K562 (cell line): Measurements from ENCODE around the gene UBXN10. TPM values are rescaled to one million over a fixed set of nuclear protein-coding genes. Genes with fewer than 3 reads are reported as not detected.

ENCODE experiments used
- CBFA2T3 ChIP-seq: fragments of 450-650 bp; IDR thresholded peaks from 2 replicates; pipeline ENCODE4 v1.6.1; 2017
- CXXC5 ChIP-seq: fragments of 250-450 bp; sonication (Bioruptor Pico); IDR thresholded peaks from 2 replicates; pipeline ENCODE4 v1.8.0; 2022; ENCODE audit warnings: inconsistent platforms, mild to moderate bottlenecking, moderate library complexity
- DDX20 ChIP-seq: fragments of 450-650 bp; IDR thresholded peaks from 2 replicates; pipeline ENCODE4 v1.6.1; 2016; ENCODE audit warnings: missing genetic modification characterization, low read depth, mild to moderate bottlenecking, missing compliant biosample characterization, moderate library complexity
- EWSR1 ChIP-seq: fragments of 450-650 bp; IDR thresholded peaks from 2 replicates; pipeline ENCODE4 v1.6.1; 2018; ENCODE audit warnings: borderline replicate concordance, mild to moderate bottlenecking, low read depth, moderate library complexity; ENCODE audit not compliant: partially characterized antibody
- GABPB1 ChIP-seq: sonication (generic); formaldehyde crosslinking; IDR thresholded peaks from 2 replicates; pipeline ENCODE4 v1.8.0; 2022; ENCODE audit warnings: mild to moderate bottlenecking, missing genetic modification reagents
- HCFC1 ChIP-seq: IDR thresholded peaks from 2 replicates; pipeline ENCODE4 v1.6.1; 2012; ENCODE audit warnings: low read depth, low read length, improper control_type of control experiment
- HDAC1 ChIP-seq, 2 experiments: fragments of 450-650 bp; IDR thresholded peaks; 2 replicates each; pipeline ENCODE4 v1.6.1; 2016 to 2017; ENCODE audit warnings: inconsistent platforms in 1 of 2, mild to moderate bottlenecking in 1 of 2, moderate library complexity in 1 of 2
- KHSRP ChIP-seq: fragments of 450-650 bp; IDR thresholded peaks from 2 replicates; pipeline ENCODE4 v1.6.1; 2017
- LEF1 ChIP-seq: fragments of 450-650 bp; IDR thresholded peaks from 2 replicates; pipeline ENCODE4 v1.6.1; 2016; ENCODE audit warnings: mild to moderate bottlenecking
- MCM2 ChIP-seq: fragments of 450-650 bp; IDR thresholded peaks from 2 replicates; pipeline ENCODE4 v1.6.1; 2017; ENCODE audit warnings: low read depth, mild to moderate bottlenecking
- MTA2 ChIP-seq: fragments of 450-650 bp; IDR thresholded peaks from 2 replicates; pipeline ENCODE4 v1.6.1; 2016; ENCODE audit warnings: low read depth
- NFATC3 ChIP-seq: fragments of 450-650 bp; IDR thresholded peaks from 2 replicates; pipeline ENCODE4 v1.6.1; 2017; ENCODE audit warnings: mild to moderate bottlenecking
- NFYB ChIP-seq: IDR thresholded peaks from 2 replicates; pipeline ENCODE4 v1.6.1; 2011; ENCODE audit warnings: mild to moderate bottlenecking, moderate library complexity; ENCODE audit not compliant: insufficient read length; ENCODE audit errors: extremely low read depth
- NR2F6 ChIP-seq: fragments of 450-650 bp; formaldehyde crosslinking; IDR thresholded peaks from 2 replicates; pipeline ENCODE4 v1.4.0; 2020; ENCODE audit warnings: mild to moderate bottlenecking
- NR3C1 ChIP-seq: sonication (generic); formaldehyde crosslinking; IDR thresholded peaks from 2 replicates; pipeline ENCODE4 v1.8.1; 2022; ENCODE audit warnings: missing genetic modification reagents
- POLR2B ChIP-seq: fragments of 450-650 bp; IDR thresholded peaks from 2 replicates; pipeline ENCODE4 v1.6.1; 2018; ENCODE audit warnings: low read depth; ENCODE audit not compliant: partially characterized antibody
- POLR3G ChIP-seq: IDR thresholded peaks from 2 replicates; pipeline ENCODE4 v1.6.1; 2011; ENCODE audit not compliant: insufficient read length, insufficient replicate concordance; ENCODE audit errors: extremely low read depth
- SLC30A9 ChIP-seq: fragments of 250-450 bp; sonication (Bioruptor Pico); IDR thresholded peaks from 2 replicates; pipeline ENCODE4 v1.8.0; 2022; ENCODE audit warnings: mild to moderate bottlenecking, moderate library complexity
- TFAM ChIP-seq: fragments of 250-450 bp; sonication (Bioruptor Pico); conservative IDR thresholded peaks from 2 replicates; pipeline ENCODE4 v1.5.0; 2021; ENCODE audit warnings: mild to moderate bottlenecking, moderate library complexity
- TOE1 ChIP-seq, 2 experiments: fragments of 450-650 bp in 1 of 2; sonication (generic) in 1 of 2; formaldehyde crosslinking in 1 of 2; IDR thresholded peaks; 2 replicates each; pipeline versions ENCODE4 v1.7.1 to v1.8.0; 2016 to 2022; ENCODE audit warnings: borderline replicate concordance in 2 of 2, mild to moderate bottlenecking in 2 of 2, antibody characterized with exemption in 1 of 2, inconsistent platforms in 1 of 2, low read depth in 1 of 2, missing genetic modification reagents in 1 of 2, moderate library complexity in 1 of 2
- ZEB2 ChIP-seq: fragments of 450-650 bp; IDR thresholded peaks from 2 replicates; pipeline ENCODE4 v1.6.1; 2016
- ZFPM2 ChIP-seq: fragments of 250-450 bp; sonication (Bioruptor Pico); IDR thresholded peaks from 2 replicates; pipeline ENCODE4 v1.5.1; 2022; ENCODE audit warnings: mild to moderate bottlenecking
- ZNF584 ChIP-seq: fragments of 200-800 bp; sonication (Bioruptor generic); IDR thresholded peaks from 2 replicates; pipeline ENCODE4 v1.6.1; 2016; ENCODE audit warnings: low read depth, mild to moderate bottlenecking, missing genetic modification characterization, missing compliant biosample characterization
- ZNF589 ChIP-seq: fragments of 200-800 bp; sonication (Bioruptor generic); IDR thresholded peaks from 2 replicates; pipeline ENCODE4 v1.6.1; 2016; ENCODE audit warnings: low read depth, missing genetic modification characterization, missing compliant biosample characterization
- ZNF668 ChIP-seq: fragments of 250-450 bp; sonication (Bioruptor Pico); IDR thresholded peaks from 2 replicates; pipeline ENCODE4 v1.8.0; 2022; ENCODE audit warnings: mild to moderate bottlenecking, inconsistent platforms
- ZNF766 ChIP-seq: fragments of 200-800 bp; sonication (Bioruptor generic); conservative IDR thresholded peaks from 2 replicates; pipeline ENCODE4 v1.6.1; 2016; ENCODE audit warnings: missing genetic modification characterization, missing compliant biosample characterization
- ZNF780A ChIP-seq: fragments of 250-450 bp; sonication (Bioruptor Pico); IDR thresholded peaks from 2 replicates; pipeline ENCODE4 v1.5.0; 2021; ENCODE audit warnings: mild to moderate bottlenecking
- polyA plus RNA-seq, 8 experiments: library from polyadenylated mRNA; depleted of rRNA in 4 of 8; stranded (reverse) in 5 of 8; unstranded in 3 of 8; fragments of >200 nt; fragmentation: Nextera tagmentation in 2 of 8; fragmentation: Illumina TruSeq in 1 of 8; extraction: Ambion mirVana in 2 of 8; extraction: Trizol in 1 of 8; gene quantifications; 2 replicates each; pipeline versions ENCODE4 v1.2.1 to v1.2.3, GENCODE V29; 2011 to 2014; ENCODE audit warnings: inconsistent platforms in 1 of 8, missing spikeins in 1 of 8
- total RNA-seq, 7 experiments: library from RNA; depleted of rRNA in 6 of 7; stranded (reverse); fragments of >200 nt in 6 of 7; fragmentation: Illumina TruSeq in 2 of 7; extraction: Trizol in 2 of 7; gene quantifications; 2 replicates each; pipeline versions ENCODE4 v1.2.1 to v1.2.3, GENCODE V29; 2011 to 2021; ENCODE audit warnings: low replicate concordance in 1 of 7
- TF ChIP-seq, protein P1 (sequence below): sonication (generic); formaldehyde crosslinking; IDR thresholded peaks from 2 replicates; pipeline ENCODE4 v1.5.0; 2020; ENCODE audit warnings: missing genetic modification reagents
- TF ChIP-seq, protein P2 (sequence below): sonication (generic); formaldehyde crosslinking; IDR thresholded peaks from 2 replicates; pipeline ENCODE4 v1.8.0; 2022; ENCODE audit warnings: missing genetic modification reagents, mild to moderate bottlenecking, moderate library complexity, borderline replicate concordance

The UBXN10 gene
- total and polyA plus RNA-seq, 9 of the 15 experiments (the other 6 are each of a cell fraction or from before 2014, with no cell fraction given) = 10.7 to 17.7 (median 13.6) TPM

DNA sequence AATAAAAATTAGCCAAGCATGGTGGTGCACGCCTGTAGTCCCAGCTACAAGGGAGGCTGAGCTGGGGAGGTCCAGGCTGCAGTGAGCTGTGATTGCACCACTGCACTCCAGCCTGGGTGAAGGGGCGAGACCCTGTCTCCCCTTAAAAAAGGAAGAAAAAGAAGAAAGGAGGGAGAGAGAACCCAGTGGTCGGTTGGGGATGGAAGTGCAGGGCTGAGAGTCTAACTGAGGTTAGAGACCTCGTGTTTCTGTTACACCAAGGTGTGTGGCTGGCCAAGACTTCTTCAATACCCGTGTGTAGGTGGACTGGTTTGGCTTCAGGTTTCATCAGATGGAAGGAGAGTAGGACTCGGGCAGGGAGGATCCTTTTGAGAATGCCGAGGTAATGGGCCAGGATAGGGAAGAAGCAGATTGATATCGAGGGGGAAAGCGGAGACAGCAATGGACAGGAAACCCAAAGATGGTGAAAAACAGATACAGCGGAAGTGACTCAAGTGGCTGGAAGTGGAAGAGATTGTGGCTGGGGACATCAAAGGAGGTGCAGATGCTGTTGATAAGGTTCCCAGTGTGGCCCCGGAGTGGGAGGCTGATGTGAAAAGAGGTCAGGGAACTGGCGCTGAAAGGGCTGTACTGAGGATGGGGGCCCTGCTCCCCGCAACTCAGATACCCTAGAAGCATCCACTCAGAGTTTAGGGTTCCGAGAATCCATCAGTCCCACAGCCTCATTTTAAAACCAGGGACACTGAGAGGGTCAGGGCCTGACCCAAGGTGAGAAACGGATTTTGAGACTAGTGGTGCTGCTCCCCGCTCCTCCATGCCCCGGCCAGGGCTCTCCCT, 681 bp upstream of the UBXN10 start (continued):
- TF ChIP-seq POLR3G (no peak), LEF1 (peak; percentile 100), GABPB1 (CRISPR knock-in tag) (no peak), TFAM (CRISPR knock-in tag) (no peak), DDX20 (tag) (no peak), HCFC1 (no peak; the same call in 1 of the 2 replicates), ZNF780A (CRISPR knock-in tag) (no peak), ZEB2 (peak; percentile 96), MTA2 (peak; percentile 66), CXXC5 (peak; percentile 49; the same call in 1 of the 2 replicates), SLC30A9 (CRISPR knock-in tag) (no peak), NR3C1 (no peak), HDAC1 (IDR thresholded peaks at IDR 0.05) (peak in 1 of 2 experiments; percentile 92; a peak in 2 of 4 replicates), ZFPM2 (CRISPR knock-in tag) (0 out of 2 replicates have a peak, but pooled peaks have one; percentile 90), NR2F6 (CRISPR knock-in tag) (no peak), ZNF668 (CRISPR knock-in tag) (no peak), ZNF589 (CRISPR knock-in tag) (no peak), NFATC3 (no peak; the same call in none of the 2 replicates), POLR2B (peak; percentile 74), ZNF766 (peak; percentile 72), ZNF584 (CRISPR knock-in tag) (peak; percentile 87; the same call in 1 of the 2 replicates), KHSRP (no peak), EWSR1 (no peak), TOE1 (IDR thresholded peaks at IDR 0.05; ENCODE audit: borderline replicate concordance) (peak; percentile 27; the same call in 1 of the 2 replicates), TOE1 (CRISPR knock-in tag; IDR thresholded peaks at IDR 0.05; ENCODE audit: borderline replicate concordance, low read depth) (no peak), CBFA2T3 (peak; percentile 88), NFYB (no peak), MCM2 (no peak)
- TF ChIP-seq, protein P1, sequence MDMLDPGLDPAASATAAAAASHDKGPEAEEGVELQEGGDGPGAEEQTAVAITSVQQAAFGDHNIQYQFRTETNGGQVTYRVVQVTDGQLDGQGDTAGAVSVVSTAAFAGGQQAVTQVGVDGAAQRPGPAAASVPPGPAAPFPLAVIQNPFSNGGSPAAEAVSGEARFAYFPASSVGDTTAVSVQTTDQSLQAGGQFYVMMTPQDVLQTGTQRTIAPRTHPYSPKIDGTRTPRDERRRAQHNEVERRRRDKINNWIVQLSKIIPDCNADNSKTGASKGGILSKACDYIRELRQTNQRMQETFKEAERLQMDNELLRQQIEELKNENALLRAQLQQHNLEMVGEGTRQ (CRISPR knock-in tag) = no peak
- TF ChIP-seq, protein P2, sequence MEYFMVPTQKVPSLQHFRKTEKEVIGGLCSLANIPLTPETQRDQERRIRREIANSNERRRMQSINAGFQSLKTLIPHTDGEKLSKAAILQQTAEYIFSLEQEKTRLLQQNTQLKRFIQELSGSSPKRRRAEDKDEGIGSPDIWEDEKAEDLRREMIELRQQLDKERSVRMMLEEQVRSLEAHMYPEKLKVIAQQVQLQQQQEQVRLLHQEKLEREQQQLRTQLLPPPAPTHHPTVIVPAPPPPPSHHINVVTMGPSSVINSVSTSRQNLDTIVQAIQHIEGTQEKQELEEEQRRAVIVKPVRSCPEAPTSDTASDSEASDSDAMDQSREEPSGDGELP (CRISPR knock-in tag) = peak; percentile 24; the same call in 1 of the 2 replicates
